Upper lobe of left lung (tissue), 6 donors: ENCODE data around the gene TNN. TPM values are rescaled to one million over a fixed set of nuclear protein-coding genes. Genes with fewer than 3 reads are reported as not detected.

Experiments
- ATAC-seq, 2 donors: fragments of 200-7000 bp; cut with Tn5 transposase; one replicate each; pipeline ENCODE4 v1.9.1; 2022; ENCODE audit warnings: mild to moderate bottlenecking in 2 of 2, moderate library complexity in 2 of 2; ENCODE audit not compliant: low FRiP score in 2 of 2
- DNase-seq, 2 donors: peaks; one replicate each; pipeline ENCODE4 v3.0.0-alpha.2; 2019 to 2020
- H3K27ac ChIP-seq, 4 donors: fragments of 200-600 bp; sonication (generic); one replicate each; pipeline ENCODE4 v1.5.1; 2016 to 2019
- H3K27me3 ChIP-seq, 4 donors: fragments of 200-600 bp; sonication (generic); one replicate each; pipeline ENCODE4 v1.5.1; 2017 to 2019
- H3K36me3 ChIP-seq, 4 donors: fragments of 200-600 bp; sonication (generic); one replicate each; pipeline ENCODE4 v1.5.1; 2016 to 2019
- H3K4me1 ChIP-seq, 4 donors: fragments of 200-600 bp; sonication (generic); one replicate each; pipeline ENCODE4 v1.5.1; 2018 to 2019
- H3K4me3 ChIP-seq, 4 donors: fragments of 200-600 bp; sonication (generic); one replicate each; pipeline ENCODE4 v1.5.1; 2017 to 2019; ENCODE audit warnings: mild to moderate bottlenecking in 2 of 4, moderate library complexity in 1 of 4
- H3K9me3 ChIP-seq, 4 donors: fragments of 200-600 bp; sonication (generic); one replicate each; pipeline ENCODE4 v1.5.1; 2018 to 2019
- EP300 ChIP-seq, 4 donors: sonication (generic); formaldehyde crosslinking; IDR thresholded peaks; one replicate each; pipeline ENCODE4 v1.5.1; 2017; ENCODE audit warnings: antibody characterized with exemption in 4 of 4, control low read depth in 2 of 4
- POLR2A ChIP-seq, 4 donors: fragments of 450-650 bp; IDR thresholded peaks; one replicate each; pipeline ENCODE4 v1.5.1; 2016 to 2017; ENCODE audit warnings: antibody characterized with exemption in 4 of 4, mild to moderate bottlenecking in 2 of 4
- POLR2AphosphoS5 ChIP-seq, 2 donors: sonication (generic); formaldehyde crosslinking; IDR thresholded peaks; one replicate each; pipeline ENCODE4 v1.5.1; 2017; ENCODE audit warnings: antibody characterized with exemption in 2 of 2
- WGBS, 2 donors: methylation state at CpG; one replicate each; pipeline ENCODE4 v1.1.5; 2017 to 2018; 5-methylcytosine and 5-hydroxymethylcytosine counted together
- total RNA-seq, 6 donors: library from RNA; depleted of rRNA in 4 of 6; stranded (reverse); fragments of >200 nt in 4 of 6; gene quantifications; one replicate each; pipeline versions ENCODE4 v1.1.0 to v1.2.1, GENCODE V29; 2016 to 2021
- TF ChIP-seq, protein P1 (sequence below), 6 experiments: fragments of 450-650 bp in 4 of 6; fragments of 200-600 bp in 2 of 6; sonication (generic) in 2 of 6; IDR thresholded peaks; one replicate each; pipeline ENCODE4 v1.5.1; 2016 to 2019; ENCODE audit warnings: antibody characterized with exemption in 6 of 6
- donor health status: DM: no; HTN: no; CAD: no; lungs with moderate emphysema.
- donor health status: DM: no; HTN: yes; CAD: no; lungs with severe emphysema.

The TNN gene
- total RNA-seq, 6 donors from 2014 or later = 0.14 to 1.0 (median 0.16) TPM; not detected in 2

DNA sequence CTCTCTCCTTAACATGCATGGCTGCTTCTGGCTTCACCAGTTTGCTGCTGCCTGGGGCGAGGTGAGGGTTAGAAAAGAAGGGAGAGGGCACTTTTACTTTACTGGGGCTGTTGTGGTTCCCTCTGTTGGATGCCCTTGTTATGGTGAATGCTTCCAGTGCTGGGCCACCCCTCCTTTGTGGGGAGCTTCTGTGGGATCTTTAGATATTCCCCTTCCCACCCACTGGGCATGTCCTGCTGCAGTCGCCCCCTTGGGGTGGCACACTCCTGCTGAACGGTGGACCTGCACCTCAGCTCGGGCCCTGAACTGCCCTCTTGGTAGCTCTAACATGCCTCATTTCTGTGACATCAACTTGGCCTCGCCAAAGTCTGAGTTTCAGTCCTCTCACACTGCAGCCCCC lies 6.0 kb downstream of the TNN start:
- no peaks in the 10 kb centered on the region for H3K27me3 ChIP-seq
- DNase-seq (no peak), ATAC-seq (no peak)
- TF ChIP-seq POLR2A (IDR thresholded peaks at IDR 0.05) (no peak), EP300 (IDR thresholded peaks at IDR 0.05) (no peak), POLR2AphosphoS5 (IDR thresholded peaks at IDR 0.05) (no peak)
- TF ChIP-seq, protein P1, sequence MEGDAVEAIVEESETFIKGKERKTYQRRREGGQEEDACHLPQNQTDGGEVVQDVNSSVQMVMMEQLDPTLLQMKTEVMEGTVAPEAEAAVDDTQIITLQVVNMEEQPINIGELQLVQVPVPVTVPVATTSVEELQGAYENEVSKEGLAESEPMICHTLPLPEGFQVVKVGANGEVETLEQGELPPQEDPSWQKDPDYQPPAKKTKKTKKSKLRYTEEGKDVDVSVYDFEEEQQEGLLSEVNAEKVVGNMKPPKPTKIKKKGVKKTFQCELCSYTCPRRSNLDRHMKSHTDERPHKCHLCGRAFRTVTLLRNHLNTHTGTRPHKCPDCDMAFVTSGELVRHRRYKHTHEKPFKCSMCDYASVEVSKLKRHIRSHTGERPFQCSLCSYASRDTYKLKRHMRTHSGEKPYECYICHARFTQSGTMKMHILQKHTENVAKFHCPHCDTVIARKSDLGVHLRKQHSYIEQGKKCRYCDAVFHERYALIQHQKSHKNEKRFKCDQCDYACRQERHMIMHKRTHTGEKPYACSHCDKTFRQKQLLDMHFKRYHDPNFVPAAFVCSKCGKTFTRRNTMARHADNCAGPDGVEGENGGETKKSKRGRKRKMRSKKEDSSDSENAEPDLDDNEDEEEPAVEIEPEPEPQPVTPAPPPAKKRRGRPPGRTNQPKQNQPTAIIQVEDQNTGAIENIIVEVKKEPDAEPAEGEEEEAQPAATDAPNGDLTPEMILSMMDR (IDR thresholded peaks at IDR 0.05) = no peak
- H3K27ac ChIP-seq = no peak overlapping the region
- no peaks in the 10 kb centered on the region for H3K36me3 ChIP-seq
- 74 to 77% methylated on average over 5 of the region's 5 CpGs for WGBS, 2 donors
- H3K4me1 ChIP-seq = peaks cover 4 to 21% (median 13%) of the 10 kb centered on the region in 4 donors
- H3K4me3 ChIP-seq = no peak overlapping the region
- no peaks in the 10 kb centered on the region for H3K9me3 ChIP-seq

DNA sequence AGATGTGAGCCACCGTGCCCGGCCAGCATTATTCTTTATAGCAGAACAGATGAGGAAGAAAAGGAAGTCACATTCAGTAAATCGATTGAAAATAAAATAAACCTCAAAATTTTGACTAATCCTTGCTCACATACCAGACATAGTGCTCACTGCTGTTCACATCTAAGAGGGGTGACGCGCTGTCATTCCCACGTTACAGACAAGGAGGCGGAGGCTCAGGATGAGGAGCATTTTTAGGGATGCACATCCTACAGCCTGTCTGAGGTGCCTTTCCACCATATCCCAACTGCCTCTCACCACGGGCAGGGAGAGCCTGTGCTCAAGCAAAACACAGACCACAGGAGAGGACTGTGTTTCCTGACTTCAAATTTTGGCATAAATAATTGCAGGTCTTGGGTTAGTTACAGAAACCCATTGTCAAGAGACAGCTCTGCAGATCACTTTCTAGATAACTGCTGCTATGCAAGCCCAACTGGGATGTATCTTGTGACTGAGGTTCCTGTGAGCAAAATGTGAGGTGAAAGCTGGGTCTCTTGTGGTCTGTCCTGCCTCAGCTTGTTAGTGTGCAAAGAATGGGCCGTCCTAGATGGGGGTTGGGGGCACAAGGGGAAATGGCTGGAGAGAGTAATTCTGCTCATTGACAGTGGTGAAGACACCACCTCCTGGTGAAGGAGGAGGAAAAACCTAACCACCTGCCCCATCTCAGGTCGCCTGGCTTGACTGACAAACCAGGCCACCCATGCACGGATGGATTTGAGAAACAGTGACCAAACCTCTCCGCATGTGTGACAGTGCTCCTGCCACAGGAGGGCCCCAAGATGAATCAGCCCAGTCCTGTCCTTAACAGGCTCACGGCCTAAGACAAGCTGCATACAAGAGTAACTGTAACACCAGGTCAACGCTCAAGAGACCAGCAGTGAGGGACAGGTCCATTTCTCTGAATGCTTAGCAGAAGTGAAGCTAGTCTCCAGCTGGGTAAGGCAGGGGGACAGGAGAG lies 8.2 kb downstream of the TNN start:
- WGBS, 2 donors = 70% methylated on average over 11 to 14 of the region's 14 CpGs
- Histone ChIP-seq H3K27ac (no peak overlapping the region), H3K4me3 (no peak overlapping the region), H3K9me3 (no peaks in the 10 kb centered on the region), H3K36me3 (no peaks in the 10 kb centered on the region), H3K4me1 (peaks cover 4 to 21% (median 13%) of the 10 kb centered on the region in 4 donors), H3K27me3 (no peaks in the 10 kb centered on the region)
- no peak for TF ChIP-seq POLR2A (IDR thresholded peaks at IDR 0.05)
- TF ChIP-seq, protein P1 (IDR thresholded peaks at IDR 0.05) = no peak
- DNase-seq = no peak
- peak in 1 of 2 donors; percentile 22 for ATAC-seq

DNA sequence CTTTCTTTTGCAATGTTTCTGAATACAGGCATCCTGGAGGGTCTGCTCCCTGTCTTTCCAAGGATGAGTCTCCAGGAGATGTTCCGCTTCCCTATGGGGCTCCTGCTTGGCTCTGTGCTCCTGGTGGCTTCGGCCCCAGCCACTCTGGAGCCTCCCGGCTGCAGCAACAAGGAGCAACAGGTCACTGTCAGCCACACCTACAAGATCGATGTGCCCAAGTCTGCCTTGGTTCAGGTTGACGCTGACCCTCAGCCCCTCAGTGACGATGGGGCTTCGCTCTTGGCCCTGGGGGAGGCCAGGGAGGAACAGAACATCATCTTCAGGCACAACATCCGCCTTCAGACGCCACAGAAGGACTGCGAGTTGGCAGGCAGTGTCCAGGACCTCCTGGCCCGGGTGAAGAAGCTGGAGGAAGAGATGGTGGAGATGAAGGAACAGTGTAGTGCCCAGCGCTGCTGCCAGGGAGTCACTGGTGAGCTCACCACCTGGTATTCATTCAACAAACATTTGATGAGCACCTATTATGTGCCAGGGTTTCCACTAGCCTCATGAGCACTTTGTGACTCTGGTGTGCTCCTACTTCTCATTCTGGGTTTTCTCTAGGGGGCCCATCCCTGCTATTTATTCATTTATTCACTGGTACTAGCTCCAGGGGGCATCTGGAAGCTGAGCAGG lies 9.9 kb downstream of the TNN start:
- ATAC-seq = no peak
- no peak overlapping the region for H3K4me3 ChIP-seq
- H3K4me1 ChIP-seq = peaks cover 0 to 10% (median 6%) of the 10 kb centered on the region in 4 donors
- no peaks in the 10 kb centered on the region for H3K9me3 ChIP-seq
- H3K27ac ChIP-seq = no peak overlapping the region
- WGBS, 2 donors = 86 to 94% methylated on average over 10 to 12 of the region's 12 CpGs
- no peaks in the 10 kb centered on the region for H3K27me3 ChIP-seq
- no peaks in the 10 kb centered on the region for H3K36me3 ChIP-seq
- DNase-seq = peak in 1 of 2 donors; percentile 25
- TF ChIP-seq POLR2A (IDR thresholded peaks at IDR 0.05) (no peak), POLR2AphosphoS5 (IDR thresholded peaks at IDR 0.05) (no peak), EP300 (IDR thresholded peaks at IDR 0.05) (no peak)
- TF ChIP-seq, protein P1 (IDR thresholded peaks at IDR 0.05) = no peak

DNA sequence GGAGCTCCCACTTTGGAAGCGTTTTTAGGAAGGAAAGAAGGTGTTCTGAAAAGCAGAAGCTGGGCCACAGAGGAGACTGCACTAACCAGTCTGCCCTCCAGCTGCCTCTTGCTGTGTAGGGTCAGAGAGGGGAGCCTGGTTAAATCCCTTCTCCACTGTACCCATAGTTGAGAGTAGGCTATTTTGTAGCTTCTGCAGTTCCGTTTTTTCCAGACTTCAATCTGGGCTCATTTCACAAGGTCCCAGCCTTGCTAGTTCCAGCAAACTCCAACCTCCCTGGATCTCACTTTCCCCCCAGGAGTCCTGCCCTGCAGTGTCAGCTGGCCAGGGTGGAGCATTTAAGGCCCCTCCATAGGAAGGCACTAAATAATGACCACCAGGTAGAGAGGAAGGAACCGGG lies 11.0 kb downstream of the TNN start:
- TF ChIP-seq EP300 (IDR thresholded peaks at IDR 0.05) (no peak), POLR2AphosphoS5 (IDR thresholded peaks at IDR 0.05) (no peak), POLR2A (IDR thresholded peaks at IDR 0.05) (no peak)
- TF ChIP-seq, protein P1 (IDR thresholded peaks at IDR 0.05) = no peak
- no peak overlapping the region for H3K27ac ChIP-seq
- no peak for DNase-seq
- ATAC-seq = no peak
- no peaks in the 10 kb centered on the region for H3K27me3 ChIP-seq
- H3K9me3 ChIP-seq = no peaks in the 10 kb centered on the region
- no peaks in the 10 kb centered on the region for H3K36me3 ChIP-seq
- WGBS, 2 donors = 62 to 63% methylated on average over 3 of the region's 3 CpGs
- H3K4me1 ChIP-seq = no peaks in the 10 kb centered on the region
- H3K4me3 ChIP-seq = no peak overlapping the region
